Ishikawa (cell line): ENCODE measurements around the gene ATP2B2.

ENCODE experiments used
- EGR1 ChIP-seq: IDR thresholded peaks from 2 replicates; pipeline ENCODE4 v1.6.1; 2012
- MAX ChIP-seq: IDR thresholded peaks from 2 replicates; pipeline ENCODE4 v1.6.1; 2012
- TEAD4 ChIP-seq: IDR thresholded peaks from 2 replicates; pipeline ENCODE4 v1.6.1; 2012

- no peak for TF ChIP-seq MAX
- TF ChIP-seq TEAD4: no peak
- no peak for TF ChIP-seq EGR1
Observed at GRCh38 chr3:10447110-10447509, 58.3 kb downstream of the ATP2B2 start.
